WI38 (cell line): ENCODE results near the gene IFRD1.

Experiments used
- H3K4me3 ChIP-seq: 2 replicates; pipeline ENCODE4 v1.5.1; 2011; ENCODE audit warnings: low read depth, mild to moderate bottlenecking, control low read depth, low read length
- TF ChIP-seq, protein P1 (sequence below): IDR thresholded peaks from 2 replicates; pipeline ENCODE4 v1.5.1; 2012; ENCODE audit warnings: low read depth, mild to moderate bottlenecking, control low read depth, low read length

IFRD1 gene

DNA sequence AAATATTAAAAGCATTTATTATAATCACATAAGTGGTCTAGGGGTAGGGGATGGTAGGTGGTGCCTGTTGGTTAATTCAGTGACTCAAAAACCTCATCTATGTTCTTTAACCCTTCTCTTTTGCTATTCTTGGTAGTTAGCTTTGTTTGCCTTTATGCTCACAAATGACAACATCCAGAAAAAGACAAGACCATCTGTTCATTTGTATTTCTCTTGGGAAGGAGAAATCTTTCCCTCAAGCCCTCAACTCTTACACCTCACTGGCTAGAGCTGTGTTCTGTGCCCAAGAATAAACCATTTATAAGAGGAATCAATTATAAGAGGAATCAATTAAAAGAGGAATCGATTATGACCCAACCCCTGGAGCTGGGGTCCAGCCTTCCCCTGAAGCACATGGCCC, 10.8 kb upstream of the IFRD1 start:
- TF ChIP-seq, protein P1, sequence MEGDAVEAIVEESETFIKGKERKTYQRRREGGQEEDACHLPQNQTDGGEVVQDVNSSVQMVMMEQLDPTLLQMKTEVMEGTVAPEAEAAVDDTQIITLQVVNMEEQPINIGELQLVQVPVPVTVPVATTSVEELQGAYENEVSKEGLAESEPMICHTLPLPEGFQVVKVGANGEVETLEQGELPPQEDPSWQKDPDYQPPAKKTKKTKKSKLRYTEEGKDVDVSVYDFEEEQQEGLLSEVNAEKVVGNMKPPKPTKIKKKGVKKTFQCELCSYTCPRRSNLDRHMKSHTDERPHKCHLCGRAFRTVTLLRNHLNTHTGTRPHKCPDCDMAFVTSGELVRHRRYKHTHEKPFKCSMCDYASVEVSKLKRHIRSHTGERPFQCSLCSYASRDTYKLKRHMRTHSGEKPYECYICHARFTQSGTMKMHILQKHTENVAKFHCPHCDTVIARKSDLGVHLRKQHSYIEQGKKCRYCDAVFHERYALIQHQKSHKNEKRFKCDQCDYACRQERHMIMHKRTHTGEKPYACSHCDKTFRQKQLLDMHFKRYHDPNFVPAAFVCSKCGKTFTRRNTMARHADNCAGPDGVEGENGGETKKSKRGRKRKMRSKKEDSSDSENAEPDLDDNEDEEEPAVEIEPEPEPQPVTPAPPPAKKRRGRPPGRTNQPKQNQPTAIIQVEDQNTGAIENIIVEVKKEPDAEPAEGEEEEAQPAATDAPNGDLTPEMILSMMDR, result no peak
- H3K4me3 ChIP-seq, result no peak overlapping the region

DNA sequence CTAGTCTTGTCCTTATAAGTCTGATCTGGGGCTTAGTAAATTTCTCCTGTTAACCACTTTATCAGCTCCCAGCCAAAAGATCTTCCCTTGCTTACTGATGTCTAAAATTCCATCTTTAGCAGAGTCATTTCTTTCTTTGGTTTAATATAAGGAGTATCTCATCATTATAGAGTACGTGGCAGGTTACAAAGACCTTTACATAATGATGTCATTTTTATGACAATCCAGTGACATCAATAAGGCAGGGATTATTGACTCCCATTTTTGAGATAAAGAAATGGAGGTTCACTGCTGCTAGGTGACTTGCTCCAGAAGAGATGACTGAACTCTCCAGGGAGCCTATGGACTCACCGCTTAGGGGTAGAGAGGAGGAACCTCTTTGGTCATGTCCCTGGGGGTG, 8.1 kb upstream of the IFRD1 start:
- H3K4me3 ChIP-seq, result no peak overlapping the region
- TF ChIP-seq, protein P1, result no peak

- TF ChIP-seq, protein P1, result no peak
- no peak overlapping the region for H3K4me3 ChIP-seq
Measured at GRCh38 chr7:112444505-112444904, 5.8 kb upstream of the IFRD1 start.

DNA sequence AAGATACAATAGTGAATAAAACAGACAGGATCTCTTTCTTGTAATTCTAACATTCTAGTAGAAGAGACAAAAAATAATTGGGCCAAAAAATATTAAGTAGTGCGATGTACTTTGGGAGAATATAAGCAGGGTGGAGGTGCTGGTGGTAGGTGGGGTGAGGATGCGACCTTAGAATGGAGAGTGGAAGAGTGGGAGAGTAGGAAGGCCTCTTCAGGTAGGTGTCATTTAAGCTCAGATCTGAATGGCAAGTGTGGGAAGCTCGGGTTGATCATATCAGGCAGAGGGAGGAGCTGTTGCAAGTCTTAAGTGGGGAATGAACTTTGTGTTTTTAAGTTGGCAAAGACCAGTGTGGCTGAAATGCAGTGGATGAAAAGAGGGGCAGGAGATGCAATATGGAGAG, 3.8 kb upstream of the IFRD1 start:
- TF ChIP-seq, protein P1, result no peak
- no peak overlapping the region for H3K4me3 ChIP-seq

GRCh38 chr7:112447406-112447805, 2.9 kb upstream of the IFRD1 start:
- TF ChIP-seq, protein P1, result no peak
- H3K4me3 ChIP-seq, result no peak overlapping the region

DNA sequence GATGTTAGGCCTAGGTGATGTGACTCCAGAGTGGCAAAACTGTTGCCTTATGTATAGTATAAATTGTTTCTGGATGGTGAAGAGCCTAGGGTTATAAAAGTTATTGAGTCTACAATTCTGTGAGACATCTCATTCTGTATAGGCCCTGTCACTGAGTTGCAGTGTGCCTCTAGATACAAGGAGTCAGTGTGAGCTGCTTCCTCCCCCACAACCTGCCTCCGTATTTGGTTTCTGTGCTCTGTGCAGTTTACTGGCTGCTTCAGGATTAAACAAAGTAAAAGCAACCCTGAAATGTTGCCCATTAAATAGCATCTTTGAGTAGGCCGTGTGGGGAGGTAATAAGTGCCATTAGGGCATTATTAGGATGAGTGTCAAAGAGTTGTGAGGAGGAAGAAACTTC, 1.9 kb upstream of the IFRD1 start:
- TF ChIP-seq, protein P1, result no peak
- H3K4me3 ChIP-seq, result no peak overlapping the region

- H3K4me3 ChIP-seq, result no peak overlapping the region
Measured at GRCh38 chr7:112448891-112449290, 1.4 kb upstream of the IFRD1 start.

More at GRCh38 chr7:112448891-112449290, 1.4 kb upstream of the IFRD1 start:
- TF ChIP-seq, protein P1, result no peak
